GM23248 (cell line): Measurements from ENCODE around the gene ROBO2. TPM values are rescaled to one million over a fixed set of nuclear protein-coding genes. Genes with fewer than 3 reads are reported as not detected.

ENCODE experiments used
- DNase-seq: peaks from one replicate; pipeline ENCODE4 v3.0.0-alpha.2; 2015
- H2AFZ ChIP-seq: fragments of 200-600 bp; sonication (generic); 2 replicates; pipeline ENCODE4 v1.6.1; 2016; ENCODE audit warnings: antibody characterized with exemption
- H3F3A ChIP-seq: fragments of 200-600 bp; sonication (generic); 2 replicates; pipeline ENCODE4 v1.6.1; 2016; ENCODE audit warnings: mild to moderate bottlenecking, antibody characterized with exemption, mixed run types; ENCODE audit not compliant: insufficient read depth
- H3K27ac ChIP-seq: fragments of 200-600 bp; sonication (generic); 2 replicates; pipeline ENCODE4 v1.5.1; 2016; ENCODE audit warnings: mild to moderate bottlenecking
- H3K27me3 ChIP-seq: fragments of 200-600 bp; sonication (generic); replicated peaks from 2 replicates; pipeline ENCODE4 v1.6.1; 2016; ENCODE audit warnings: mild to moderate bottlenecking; ENCODE audit not compliant: insufficient read depth
- H3K36me3 ChIP-seq: fragments of 200-600 bp; sonication (generic); 2 replicates; pipeline ENCODE4 v1.6.1; 2016; ENCODE audit warnings: low read depth, mild to moderate bottlenecking
- H3K4me1 ChIP-seq: fragments of 200-600 bp; sonication (generic); 2 replicates; pipeline ENCODE4 v1.6.1; 2016; ENCODE audit warnings: mild to moderate bottlenecking; ENCODE audit not compliant: insufficient read depth
- H3K4me2 ChIP-seq: fragments of 200-600 bp; sonication (generic); one replicate; pipeline ENCODE4 v1.6.1; 2016; ENCODE audit warnings: mild to moderate bottlenecking; ENCODE audit not compliant: unreplicated experiment
- H3K4me3 ChIP-seq: fragments of 200-600 bp; sonication (generic); 2 replicates; pipeline ENCODE4 v1.5.1; 2016; ENCODE audit warnings: mild to moderate bottlenecking
- H3K79me2 ChIP-seq: fragments of 200-600 bp; sonication (generic); 2 replicates; pipeline ENCODE4 v1.6.1; 2016; ENCODE audit warnings: mild to moderate bottlenecking; ENCODE audit not compliant: insufficient read depth
- H3K9ac ChIP-seq: fragments of 200-600 bp; sonication (generic); 2 replicates; pipeline ENCODE4 v1.6.1; 2016; ENCODE audit warnings: mild to moderate bottlenecking
- H3K9me2 ChIP-seq: fragments of 200-600 bp; sonication (generic); 2 replicates; pipeline ENCODE4 v1.6.1; 2016; ENCODE audit warnings: mixed run types, mild to moderate bottlenecking, moderate library complexity; ENCODE audit not compliant: insufficient read depth
- H3K9me3 ChIP-seq: fragments of 200-600 bp; sonication (generic); one replicate; pipeline ENCODE4 v1.6.1; 2017; ENCODE audit warnings: low read depth
- H4K20me1 ChIP-seq: fragments of 200-600 bp; sonication (generic); 2 replicates; pipeline ENCODE4 v1.6.0; 2016; ENCODE audit not compliant: insufficient read depth
- EZH2 ChIP-seq: fragments of 200-600 bp; sonication (generic); IDR thresholded peaks from 2 replicates; pipeline ENCODE4 v1.6.1; 2018; ENCODE audit warnings: antibody characterized with exemption, mild to moderate bottlenecking; ENCODE audit not compliant: insufficient read depth, poor library complexity, severe bottlenecking
- EZH2phosphoT487 ChIP-seq: fragments of 200-600 bp; sonication (generic); IDR thresholded peaks from 2 replicates; pipeline ENCODE4 v1.6.1; 2018; ENCODE audit warnings: antibody characterized with exemption, moderate library complexity, mild to moderate bottlenecking, low read depth; ENCODE audit not compliant: insufficient read depth
- WGBS, 2 experiments: methylation state at CpG; one replicate each; pipeline ENCODE4 v1.1.6; 2015 to 2017; ENCODE audit warnings: low lambda C conversion rate in 2 of 2, low coverage in 1 of 2; ENCODE audit errors: missing lambda C conversion rate in 2 of 2; 5-methylcytosine and 5-hydroxymethylcytosine counted together
- in situ Hi-C: fragments of 300-500 bp; cut with MboI; formaldehyde crosslinking; loops from 2 replicates; pipeline ENCODE4 v1.15.0; 2020
- polyA plus RNA-seq: library from polyadenylated mRNA; unstranded; fragments of >200 nt; fragmentation: Nextera tagmentation; extraction: Ambion mirVana; gene quantifications from 2 replicates; pipeline ENCODE4 v1.2.1, GENCODE V29; 2016
- total RNA-seq: library from RNA; depleted of rRNA; stranded (reverse); fragments of >200 nt; shearing (Covaris generic); gene quantifications from 2 replicates; pipeline ENCODE4 v1.2.3, GENCODE V29; 2014

Gene ROBO2
- total and polyA plus RNA-seq, 2 experiments from 2014 or later: under 0.01 to 0.05 TPM

DNA sequence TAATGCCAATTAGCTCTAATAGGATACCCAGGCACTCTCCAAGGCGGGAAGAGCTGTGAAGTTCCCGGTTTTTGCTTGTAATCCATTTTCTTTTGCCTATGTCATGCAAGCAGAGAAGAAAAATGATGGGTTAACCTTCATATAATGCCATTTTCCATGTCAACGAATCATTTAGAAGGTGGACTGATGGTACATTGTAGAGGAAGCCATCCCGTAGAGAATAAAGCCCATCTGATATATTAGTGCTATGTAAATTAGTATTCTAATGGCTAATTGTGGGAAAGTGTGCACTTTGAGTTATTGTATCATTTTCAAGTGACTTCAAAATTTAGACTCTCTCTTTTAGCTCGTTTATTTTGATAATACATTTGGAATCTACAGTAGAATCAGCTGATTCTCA lies 509.1 kb downstream of the ROBO2 start:
- no peak overlapping the region for H2AFZ ChIP-seq
- in situ Hi-C loops: no loop called here
- no peaks in the 10 kb centered on the region for H3K9me2 ChIP-seq
- no peaks in the 10 kb centered on the region for H3K27me3 ChIP-seq
- no peaks in the 10 kb centered on the region for H3K4me1 ChIP-seq
- no peak for DNase-seq
- WGBS, 2 experiments: 54 to 56% methylated on average over 5 of the region's 5 CpGs
- no peaks in the 10 kb centered on the region for H4K20me1 ChIP-seq
- H3F3A ChIP-seq: no peaks in the 10 kb centered on the region
- H3K9ac ChIP-seq: no peak overlapping the region
- H3K36me3 ChIP-seq: no peaks in the 10 kb centered on the region
- no peak for TF ChIP-seq EZH2
- no peak for TF ChIP-seq EZH2phosphoT487
- H3K4me2 ChIP-seq: no peak overlapping the region
- H3K4me3 ChIP-seq: no peak overlapping the region
- no peaks in the 10 kb centered on the region for H3K79me2 ChIP-seq
- H3K9me3 ChIP-seq: no peaks in the 10 kb centered on the region
- no peak overlapping the region for H3K27ac ChIP-seq

DNA sequence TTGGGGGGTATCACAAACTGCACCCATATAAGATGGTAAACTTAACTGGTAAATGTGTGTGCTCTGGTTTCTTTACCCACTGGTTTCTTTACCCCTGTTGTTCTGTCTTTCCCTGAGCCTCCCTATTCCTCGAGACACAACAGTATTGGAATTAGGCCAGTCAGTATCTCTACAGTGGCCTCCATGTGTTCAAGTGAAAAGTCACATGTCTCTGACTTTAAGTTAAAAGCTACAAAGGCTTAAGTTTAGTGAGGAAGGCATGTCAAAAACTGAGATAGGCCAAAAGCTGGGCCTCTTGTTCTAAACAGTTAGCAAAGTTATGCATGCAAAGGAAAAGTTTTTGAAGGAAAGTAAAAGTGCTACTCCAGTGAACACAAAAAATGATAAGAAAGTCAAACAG lies 513.3 kb downstream of the ROBO2 start:
- H3F3A ChIP-seq: no peaks in the 10 kb centered on the region
- H4K20me1 ChIP-seq: no peaks in the 10 kb centered on the region
- no peak overlapping the region for H3K4me3 ChIP-seq
- H3K4me2 ChIP-seq: no peak overlapping the region
- H3K79me2 ChIP-seq: no peaks in the 10 kb centered on the region
- H3K9ac ChIP-seq: no peak overlapping the region
- in situ Hi-C loops: no loop called here
- DNase-seq: no peak
- H3K36me3 ChIP-seq: no peaks in the 10 kb centered on the region
- H3K27me3 ChIP-seq: no peaks in the 10 kb centered on the region
- no peaks in the 10 kb centered on the region for H3K4me1 ChIP-seq
- no peaks in the 10 kb centered on the region for H3K9me2 ChIP-seq
- H3K9me3 ChIP-seq: no peaks in the 10 kb centered on the region
- H3K27ac ChIP-seq: no peak overlapping the region
- TF ChIP-seq EZH2phosphoT487: no peak
- no peak for TF ChIP-seq EZH2
- no peak overlapping the region for H2AFZ ChIP-seq
- whole genome bisulfite sequencing, 2 experiments: 42 to 69% methylated on average over 1 of the region's 1 CpG

DNA sequence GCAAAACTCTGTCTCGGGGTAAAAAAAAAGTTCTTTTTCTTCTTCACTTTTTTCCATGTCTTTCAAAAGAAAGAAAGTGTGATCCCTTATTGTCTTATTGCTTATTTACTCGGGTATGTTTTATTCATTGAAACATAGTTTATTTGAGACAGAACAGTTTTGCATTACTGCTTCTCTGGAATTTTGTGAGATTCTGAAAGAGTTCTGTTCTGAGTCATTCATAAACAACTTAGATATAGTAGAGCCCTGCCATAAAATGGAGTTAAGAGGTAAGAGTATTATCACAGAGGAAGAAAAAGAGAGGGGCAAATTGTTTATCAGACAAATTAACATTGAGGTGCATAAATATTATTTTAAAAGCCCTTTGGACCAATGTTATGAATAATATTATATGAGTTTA lies 522.2 kb downstream of the ROBO2 start:
- WGBS, 2 experiments: 44 to 52% methylated on average over 2 of the region's 2 CpGs
- H2AFZ ChIP-seq: no peak overlapping the region
- DNase-seq: no peak
- no peaks in the 10 kb centered on the region for H3K9me3 ChIP-seq
- no peak overlapping the region for H3K9ac ChIP-seq
- no peak overlapping the region for H3K27ac ChIP-seq
- no peaks in the 10 kb centered on the region for H3K4me1 ChIP-seq
- H4K20me1 ChIP-seq: no peaks in the 10 kb centered on the region
- H3K9me2 ChIP-seq: no peaks in the 10 kb centered on the region
- H3K79me2 ChIP-seq: no peaks in the 10 kb centered on the region
- in situ Hi-C loops: no loop called here
- no peaks in the 10 kb centered on the region for H3K27me3 ChIP-seq
- no peak overlapping the region for H3K4me3 ChIP-seq
- TF ChIP-seq EZH2: no peak
- TF ChIP-seq EZH2phosphoT487: no peak
- no peak overlapping the region for H3K4me2 ChIP-seq
- no peaks in the 10 kb centered on the region for H3K36me3 ChIP-seq
- H3F3A ChIP-seq: no peaks in the 10 kb centered on the region

DNA sequence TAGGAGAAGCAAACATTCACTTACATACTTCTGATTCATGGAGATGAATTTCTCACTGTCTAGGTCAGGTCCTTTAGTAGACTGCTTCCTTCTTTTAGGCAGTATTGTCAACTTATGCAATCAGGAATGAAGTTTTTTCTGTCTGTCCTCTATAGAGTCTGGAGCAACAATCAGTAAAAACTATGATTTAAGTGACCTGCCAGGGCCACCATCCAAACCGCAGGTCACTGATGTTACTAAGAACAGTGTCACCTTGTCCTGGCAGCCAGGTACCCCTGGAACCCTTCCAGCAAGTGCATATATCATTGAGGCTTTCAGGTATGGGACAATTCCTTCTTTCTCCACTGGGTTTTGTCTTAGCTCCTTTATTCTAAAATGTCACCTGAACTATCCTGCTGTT lies 523.1 kb downstream of the ROBO2 start:
- no peaks in the 10 kb centered on the region for H4K20me1 ChIP-seq
- no peak for TF ChIP-seq EZH2
- no peak for TF ChIP-seq EZH2phosphoT487
- no peak overlapping the region for H3K4me2 ChIP-seq
- no peaks in the 10 kb centered on the region for H3K9me3 ChIP-seq
- WGBS, 2 experiments: 67 to 85% methylated on average over 1 of the region's 1 CpG
- no peaks in the 10 kb centered on the region for H3F3A ChIP-seq
- no peak overlapping the region for H3K27ac ChIP-seq
- H3K4me1 ChIP-seq: no peaks in the 10 kb centered on the region
- no peaks in the 10 kb centered on the region for H3K36me3 ChIP-seq
- no peaks in the 10 kb centered on the region for H3K79me2 ChIP-seq
- no peak overlapping the region for H2AFZ ChIP-seq
- H3K9me2 ChIP-seq: no peaks in the 10 kb centered on the region
- H3K27me3 ChIP-seq: no peaks in the 10 kb centered on the region
- in situ Hi-C loops: no loop called here
- DNase-seq: no peak
- no peak overlapping the region for H3K4me3 ChIP-seq
- H3K9ac ChIP-seq: no peak overlapping the region

DNA sequence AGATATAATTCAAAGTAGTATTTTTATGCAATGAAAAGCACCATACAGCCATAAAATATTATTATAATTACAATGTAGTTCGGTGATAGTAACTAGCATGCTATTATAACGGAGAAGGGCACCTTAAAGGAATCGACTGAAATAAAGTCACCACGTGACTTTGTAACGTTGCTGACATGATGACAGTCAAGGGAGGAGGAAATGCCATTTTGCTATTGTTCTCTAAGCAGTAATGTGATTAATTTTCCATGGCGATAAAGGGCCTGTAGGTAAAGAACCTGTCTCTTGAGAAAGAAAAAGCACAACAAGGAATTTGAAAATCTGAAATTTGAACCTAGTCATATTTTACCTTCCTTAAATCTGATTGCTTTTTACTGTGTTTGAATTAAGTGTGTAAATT lies 526.2 kb downstream of the ROBO2 start:
- no peaks in the 10 kb centered on the region for H3F3A ChIP-seq
- in situ Hi-C loops: no loop called here
- no peaks in the 10 kb centered on the region for H3K4me1 ChIP-seq
- no peaks in the 10 kb centered on the region for H4K20me1 ChIP-seq
- H3K27ac ChIP-seq: no peak overlapping the region
- no peaks in the 10 kb centered on the region for H3K9me3 ChIP-seq
- H3K4me3 ChIP-seq: no peak overlapping the region
- no peaks in the 10 kb centered on the region for H3K27me3 ChIP-seq
- no peak overlapping the region for H3K4me2 ChIP-seq
- TF ChIP-seq EZH2phosphoT487 (no peak), EZH2 (no peak)
- H3K9ac ChIP-seq: no peak overlapping the region
- H2AFZ ChIP-seq: no peak overlapping the region
- DNase-seq: no peak
- no peaks in the 10 kb centered on the region for H3K79me2 ChIP-seq
- H3K9me2 ChIP-seq: no peaks in the 10 kb centered on the region
- no peaks in the 10 kb centered on the region for H3K36me3 ChIP-seq
- 64 to 72% methylated on average over 6 of the region's 6 CpGs for WGBS, 2 experiments
